GM12875 (cell line): ENCODE measurements around the gene TSHZ2.

Experiments
- H3K4me3 ChIP-seq: one replicate; pipeline ENCODE4 v1.5.1; 2011; ENCODE audit warnings: low read depth, low read length, control low read depth
- TF ChIP-seq, protein P1 (sequence below): IDR thresholded peaks from 2 replicates; pipeline ENCODE4 v1.5.1; 2011; ENCODE audit warnings: low read depth, mild to moderate bottlenecking, control low read depth, inconsistent platforms, low read length, moderate library complexity, borderline replicate concordance; ENCODE audit not compliant: insufficient read depth

The TSHZ2 gene

DNA sequence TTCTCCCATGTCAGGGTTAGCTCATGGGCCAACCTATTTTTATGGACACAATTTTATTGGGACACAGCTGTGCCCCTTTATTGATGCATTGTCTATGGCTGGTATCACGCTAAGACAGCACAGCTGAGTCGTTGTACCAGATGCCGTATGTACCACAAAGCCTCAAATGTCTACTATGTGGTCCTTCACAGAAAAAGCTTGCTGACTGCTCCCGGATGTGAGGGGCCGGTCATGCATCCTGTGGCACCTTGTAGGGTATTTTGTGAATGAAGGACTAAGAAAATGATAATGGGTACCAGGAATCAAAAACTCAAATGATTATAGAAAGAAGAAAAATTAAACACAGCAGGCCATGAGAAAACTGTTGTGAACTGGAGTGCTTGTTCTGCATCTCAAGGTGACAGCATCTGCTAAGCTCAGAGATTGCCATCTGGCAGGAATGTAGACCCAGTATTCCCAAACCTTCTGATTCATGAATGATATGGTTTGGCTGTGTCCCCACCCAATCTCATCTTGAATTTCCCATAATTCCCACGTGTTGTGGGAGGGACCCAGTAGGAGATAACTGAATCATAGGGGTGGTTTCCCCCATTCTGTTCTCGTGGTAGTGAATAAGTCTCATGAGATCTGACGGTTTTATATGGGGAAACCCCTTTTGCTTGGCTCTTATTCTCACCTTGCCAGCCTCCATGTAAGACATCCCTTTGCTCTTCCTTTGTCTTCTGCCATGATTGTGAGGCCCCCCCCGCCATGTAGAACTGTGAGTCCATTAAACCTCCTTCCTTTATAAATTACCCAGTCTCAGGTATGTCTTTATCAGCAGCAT lies 248.5 kb downstream of the TSHZ2 start:
- H3K4me3 ChIP-seq, result no peak overlapping the region
- TF ChIP-seq, protein P1, sequence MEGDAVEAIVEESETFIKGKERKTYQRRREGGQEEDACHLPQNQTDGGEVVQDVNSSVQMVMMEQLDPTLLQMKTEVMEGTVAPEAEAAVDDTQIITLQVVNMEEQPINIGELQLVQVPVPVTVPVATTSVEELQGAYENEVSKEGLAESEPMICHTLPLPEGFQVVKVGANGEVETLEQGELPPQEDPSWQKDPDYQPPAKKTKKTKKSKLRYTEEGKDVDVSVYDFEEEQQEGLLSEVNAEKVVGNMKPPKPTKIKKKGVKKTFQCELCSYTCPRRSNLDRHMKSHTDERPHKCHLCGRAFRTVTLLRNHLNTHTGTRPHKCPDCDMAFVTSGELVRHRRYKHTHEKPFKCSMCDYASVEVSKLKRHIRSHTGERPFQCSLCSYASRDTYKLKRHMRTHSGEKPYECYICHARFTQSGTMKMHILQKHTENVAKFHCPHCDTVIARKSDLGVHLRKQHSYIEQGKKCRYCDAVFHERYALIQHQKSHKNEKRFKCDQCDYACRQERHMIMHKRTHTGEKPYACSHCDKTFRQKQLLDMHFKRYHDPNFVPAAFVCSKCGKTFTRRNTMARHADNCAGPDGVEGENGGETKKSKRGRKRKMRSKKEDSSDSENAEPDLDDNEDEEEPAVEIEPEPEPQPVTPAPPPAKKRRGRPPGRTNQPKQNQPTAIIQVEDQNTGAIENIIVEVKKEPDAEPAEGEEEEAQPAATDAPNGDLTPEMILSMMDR, result no peak

DNA sequence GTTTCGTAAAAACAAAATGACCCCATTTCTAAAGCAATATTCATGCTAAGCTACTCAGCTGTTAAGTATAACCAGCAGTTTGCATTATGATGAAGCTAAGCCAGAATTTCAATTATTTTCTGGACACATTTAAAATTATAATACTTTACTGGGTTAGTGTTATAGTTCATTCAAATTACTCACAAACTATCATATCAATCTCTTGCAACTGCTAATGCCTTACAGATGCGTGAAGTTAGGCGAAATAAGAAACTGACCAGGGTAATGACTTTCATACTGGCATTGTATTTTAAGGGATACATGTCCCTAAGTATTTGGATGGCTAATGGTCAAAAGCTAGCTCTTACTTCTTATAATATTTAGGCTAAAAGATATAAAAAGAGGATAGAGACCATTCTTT lies 249.6 kb downstream of the TSHZ2 start:
- TF ChIP-seq, protein P1, result no peak
- H3K4me3 ChIP-seq, result no peak overlapping the region

DNA sequence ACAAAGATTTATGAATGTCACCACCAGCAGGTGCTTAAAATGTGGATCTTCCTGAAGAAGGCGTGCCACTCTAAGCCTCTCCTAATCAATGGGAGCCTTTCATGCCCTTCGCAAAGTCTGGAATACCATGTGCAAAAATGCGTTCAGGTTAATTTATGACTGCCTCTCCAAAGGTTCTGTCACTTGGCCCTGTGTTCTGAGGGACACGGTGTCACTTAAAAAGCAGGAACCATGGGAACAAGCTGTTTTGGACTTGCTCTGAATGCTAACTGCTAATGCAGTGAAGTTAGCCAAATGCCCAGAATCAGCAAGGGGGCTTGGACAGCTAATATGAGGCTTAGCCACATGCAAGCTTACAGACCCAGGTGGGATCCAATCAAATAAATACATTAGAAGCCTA lies 250.3 kb downstream of the TSHZ2 start:
- TF ChIP-seq, protein P1, result no peak
- no peak overlapping the region for H3K4me3 ChIP-seq

DNA sequence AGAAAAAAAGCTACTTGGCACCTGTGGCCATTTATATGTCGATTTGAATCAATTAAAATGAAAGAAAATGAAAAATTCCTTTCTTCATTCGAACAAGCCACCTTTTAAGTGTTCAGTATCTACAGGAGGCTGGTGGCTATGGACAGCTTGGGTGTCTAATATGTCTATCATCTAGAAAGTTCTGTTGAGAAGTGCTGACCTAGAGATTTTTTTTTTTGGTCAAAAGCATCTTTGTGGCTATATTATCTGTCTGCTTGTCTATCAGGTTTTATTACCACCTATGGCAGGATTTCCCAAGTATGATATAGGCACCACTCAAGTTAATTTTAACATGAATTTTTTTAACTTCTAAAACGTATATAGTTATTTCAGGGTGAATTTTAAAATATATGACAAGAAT lies 250.8 kb downstream of the TSHZ2 start:
- TF ChIP-seq, protein P1, result no peak

DNA sequence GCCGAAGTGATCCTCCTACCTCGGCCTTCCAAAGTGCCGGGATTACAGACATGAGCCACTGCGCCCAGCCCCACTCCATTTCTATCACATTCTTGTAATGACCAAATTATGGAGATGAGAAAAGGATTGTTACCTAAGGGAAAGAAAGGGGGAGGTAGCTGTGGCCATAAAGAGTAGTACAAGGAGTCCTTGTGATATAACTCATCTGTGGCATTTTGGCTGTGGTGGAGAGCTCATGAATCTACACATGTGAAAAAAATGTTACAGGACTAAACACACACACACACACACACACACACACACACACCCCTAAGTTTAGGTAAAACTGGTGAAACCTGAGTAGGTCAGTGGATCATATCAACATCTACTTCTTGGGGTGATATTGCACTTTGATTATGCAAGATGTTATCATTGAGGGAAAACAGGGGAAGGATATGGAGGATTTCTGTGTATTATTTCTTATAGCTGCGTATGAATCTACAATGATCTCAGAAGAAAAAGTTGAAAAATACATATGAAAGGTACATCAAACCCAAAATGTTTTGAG lies 251.5 kb downstream of the TSHZ2 start:
- TF ChIP-seq, protein P1, result no peak
- H3K4me3 ChIP-seq, result no peak overlapping the region

More for the DNA sequence above, 250.8 kb downstream of the TSHZ2 start:
- no peak overlapping the region for H3K4me3 ChIP-seq

DNA sequence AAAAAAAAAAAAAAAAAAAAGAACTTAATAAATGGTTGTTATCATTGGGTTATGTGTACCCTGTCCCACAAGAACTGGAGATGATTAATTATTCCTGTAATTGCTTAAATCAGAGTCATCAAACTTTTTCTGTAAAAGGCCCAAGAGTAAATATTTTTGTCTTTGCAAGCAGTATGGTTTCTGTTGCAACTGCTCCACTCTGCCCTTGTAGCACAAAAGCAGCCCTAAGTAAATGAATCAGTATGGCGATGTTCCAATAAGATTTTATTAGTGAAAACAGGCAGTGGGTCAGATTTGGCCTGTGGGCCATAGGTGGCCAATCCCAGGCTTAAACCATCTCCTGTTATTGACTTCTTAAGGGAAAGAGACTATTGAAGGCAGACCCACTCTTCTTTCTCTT lies 252.7 kb downstream of the TSHZ2 start:
- TF ChIP-seq, protein P1, result no peak
- no peak overlapping the region for H3K4me3 ChIP-seq

DNA sequence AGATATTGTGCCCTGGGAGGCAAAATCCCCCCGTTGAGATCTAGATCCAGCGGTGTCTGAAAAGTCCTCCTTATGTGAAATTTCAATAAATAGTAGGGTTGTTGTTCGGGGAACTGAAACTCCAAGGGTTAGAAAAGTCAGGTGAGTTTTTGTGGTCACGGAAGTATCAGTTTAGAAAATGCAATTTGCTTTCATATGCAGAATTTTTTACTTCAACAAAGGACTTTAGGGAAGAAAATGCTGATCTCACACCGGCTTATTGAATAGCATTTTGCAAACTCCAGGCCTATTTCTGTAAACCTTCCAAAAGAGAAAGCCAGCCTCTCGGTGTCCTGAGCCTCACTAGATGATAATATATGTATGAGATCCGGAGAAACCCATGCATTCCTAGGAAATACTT lies 254.7 kb downstream of the TSHZ2 start:
- TF ChIP-seq, protein P1, result no peak

More for the DNA sequence above, 254.7 kb downstream of the TSHZ2 start:
- no peak overlapping the region for H3K4me3 ChIP-seq
